ENCODE data around the gene SMIM41. TPM values are rescaled to one million over a fixed set of nuclear protein-coding genes. Genes with fewer than 3 reads are reported as not detected.
"Not testable (repeated sequence)": the region's sequence is repeated elsewhere in the genome, so short reads cannot be mapped to it uniquely, and the experiment has no call there.

The SMIM41 gene
- total and polyA plus RNA-seq, 5 donors, result 0.31 to 0.95 (median 0.53) TPM; not detected in 1

GRCh38 chr12:52089491-52089890, 10.0 kb downstream of the SMIM41 start:
- no peak overlapping the region for H3K27ac ChIP-seq (ENCODE audit: low read length)
- intact Hi-C loops (cut with DNase I), result no loop called here
- no peak for ATAC-seq

DNA sequence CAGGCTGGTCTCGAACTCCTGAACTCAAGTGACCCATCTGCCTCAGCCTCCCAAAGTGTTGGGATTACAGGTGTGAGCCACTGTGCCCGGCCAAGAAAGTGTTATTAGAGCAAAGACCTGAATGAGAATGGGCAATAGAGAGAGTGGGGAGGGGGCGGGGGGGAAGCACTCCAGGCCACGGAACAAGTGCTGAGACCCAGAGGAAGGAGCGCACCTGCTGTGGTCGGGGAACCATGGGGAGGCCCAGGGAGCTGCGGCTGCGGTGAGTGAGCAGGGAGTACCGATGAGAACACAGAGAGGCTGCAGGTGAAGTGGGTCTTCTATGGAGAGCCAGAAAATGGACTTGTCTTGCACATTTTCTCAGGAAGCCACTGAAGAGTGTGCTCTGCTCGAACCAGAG, 10.8 kb downstream of the SMIM41 start:
- 74% methylated on average over 10 of the region's 10 CpGs for WGBS
- H3K27me3 ChIP-seq (ENCODE audit: control insufficient read depth, insufficient read depth), result no peaks in the 10 kb centered on the region
- H3K27ac ChIP-seq (ENCODE audit: low read length), result no peak overlapping the region
- intact Hi-C loops (cut with DNase I), result no loop called here
- ATAC-seq (no peak), DNase-seq (no peak)
- H3K9me3 ChIP-seq (ENCODE audit: control insufficient read depth, low read length), result peaks cover 3% of the 10 kb centered on the region
- H3K4me3 ChIP-seq (ENCODE audit: low read length), result no peak overlapping the region
- H3K4me1 ChIP-seq (ENCODE audit: control insufficient read depth, insufficient read depth, low read length), result no peaks in the 10 kb centered on the region

More at GRCh38 chr12:52089491-52089890, 10.0 kb downstream of the SMIM41 start:
- Histone ChIP-seq H3K4me1 (ENCODE audit: control insufficient read depth, insufficient read depth, low read length) (no peaks in the 10 kb centered on the region), H3K9me3 (ENCODE audit: control insufficient read depth, low read length) (peaks cover 2% of the 10 kb centered on the region), H3K4me3 (ENCODE audit: low read length) (no peak overlapping the region), H3K27me3 (ENCODE audit: control insufficient read depth, insufficient read depth) (no peaks in the 10 kb centered on the region)
- DNase-seq, result no peak
- WGBS, result 83% methylated on average over 11 of the region's 11 CpGs

GRCh38 chr12:52091061-52091460, 11.6 kb downstream of the SMIM41 start:
- H3K27ac ChIP-seq (ENCODE audit: low read length), result no peak overlapping the region
- DNase-seq (no peak), ATAC-seq (no peak)
- H3K4me3 ChIP-seq (ENCODE audit: low read length), result no peak overlapping the region
- intact Hi-C loops (cut with DNase I), result no loop called here
- no peaks in the 10 kb centered on the region for H3K27me3 ChIP-seq (ENCODE audit: control insufficient read depth, insufficient read depth)
- peaks cover 3% of the 10 kb centered on the region for H3K9me3 ChIP-seq (ENCODE audit: control insufficient read depth, low read length)
- 19% methylated on average over 3 of the region's 3 CpGs for WGBS
- no peaks in the 10 kb centered on the region for H3K4me1 ChIP-seq (ENCODE audit: control insufficient read depth, insufficient read depth, low read length)

- no peak for ATAC-seq
- Histone ChIP-seq H3K4me1 (ENCODE audit: control insufficient read depth, insufficient read depth, low read length) (no peaks in the 10 kb centered on the region), H3K27ac (ENCODE audit: low read length) (no peak overlapping the region), H3K27me3 (ENCODE audit: control insufficient read depth, insufficient read depth) (no peaks in the 10 kb centered on the region), H3K4me3 (ENCODE audit: low read length) (no peak overlapping the region), H3K9me3 (ENCODE audit: control insufficient read depth, low read length) (peaks cover 3% of the 10 kb centered on the region)
- DNase-seq, result no peak
- intact Hi-C loops (cut with DNase I), result no loop called here
- 77% methylated on average over 8 of the region's 8 CpGs for WGBS
These were observed 12.4 kb downstream of the SMIM41 start for GRCh38 chr12:52091869-52092268.

GRCh38 chr12:52093346-52093745, 13.8 kb downstream of the SMIM41 start:
- Histone ChIP-seq H3K27ac (ENCODE audit: low read length) (no peak overlapping the region), H3K4me1 (ENCODE audit: control insufficient read depth, insufficient read depth, low read length) (no peaks in the 10 kb centered on the region), H3K27me3 (ENCODE audit: control insufficient read depth, insufficient read depth) (no peaks in the 10 kb centered on the region), H3K4me3 (ENCODE audit: low read length) (no peak overlapping the region), H3K9me3 (ENCODE audit: control insufficient read depth, low read length) (peaks cover 3% of the 10 kb centered on the region)
- ATAC-seq, result no peak
- no peak for DNase-seq
- 85% methylated on average over 7 of the region's 7 CpGs for WGBS
- intact Hi-C loops (cut with DNase I), result no loop called here

GRCh38 chr12:52096332-52097044, 17.0 kb downstream of the SMIM41 start:
- ATAC-seq, result no peak
- 92% methylated on average over 15 of the region's 15 CpGs for WGBS
- Histone ChIP-seq H3K9me3 (ENCODE audit: control insufficient read depth, low read length) (peaks cover 3% of the 10 kb centered on the region), H3K27me3 (ENCODE audit: control insufficient read depth, insufficient read depth) (no peaks in the 10 kb centered on the region), H3K4me3 (ENCODE audit: low read length) (no peak overlapping the region), H3K27ac (ENCODE audit: low read length) (no peak overlapping the region), H3K4me1 (ENCODE audit: control insufficient read depth, insufficient read depth, low read length) (no peaks in the 10 kb centered on the region)
- DNase-seq, result no peak
- intact Hi-C loops (cut with DNase I), result no loop called here

DNA sequence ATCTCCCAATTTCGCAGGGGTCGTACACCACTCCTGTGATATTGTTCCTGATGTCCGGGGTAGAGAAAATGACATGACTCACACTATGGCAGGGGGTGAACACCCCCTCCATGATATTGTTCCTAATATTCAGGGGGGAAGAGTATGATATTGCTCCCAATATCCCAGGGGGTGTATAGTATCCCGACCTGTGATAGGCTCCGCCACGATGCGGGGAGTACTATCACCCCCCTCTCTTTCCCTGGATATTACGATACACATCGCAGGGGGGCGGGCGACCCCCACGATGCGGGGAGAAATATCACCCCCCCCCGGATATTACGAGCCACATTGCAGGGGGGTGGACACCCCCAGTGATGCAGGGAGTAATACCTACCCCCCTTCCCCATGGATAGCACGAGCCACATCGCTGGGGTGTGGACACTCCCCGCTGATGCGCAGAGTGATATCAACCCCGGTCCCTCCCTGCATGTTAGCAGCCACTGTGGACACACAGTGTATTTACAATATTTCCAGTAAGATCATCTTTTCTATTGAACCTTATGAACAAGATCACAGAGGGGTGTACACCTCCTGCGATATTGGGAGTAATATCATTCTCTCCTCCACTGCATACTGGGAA, 17.7 kb downstream of the SMIM41 start:
- H3K9me3 ChIP-seq (ENCODE audit: control insufficient read depth, low read length), result peaks cover 3% of the 10 kb centered on the region
- H3K27ac ChIP-seq (ENCODE audit: low read length), result no peak overlapping the region
- intact Hi-C loops (cut with DNase I), result no loop called here
- 85% methylated on average over 21 of the region's 21 CpGs for WGBS
- ATAC-seq, result no peak
- DNase-seq, result no peak
- no peak overlapping the region for H3K4me3 ChIP-seq (ENCODE audit: low read length)
- H3K27me3 ChIP-seq (ENCODE audit: control insufficient read depth, insufficient read depth), result no peaks in the 10 kb centered on the region
- no peaks in the 10 kb centered on the region for H3K4me1 ChIP-seq (ENCODE audit: control insufficient read depth, insufficient read depth, low read length)

DNA sequence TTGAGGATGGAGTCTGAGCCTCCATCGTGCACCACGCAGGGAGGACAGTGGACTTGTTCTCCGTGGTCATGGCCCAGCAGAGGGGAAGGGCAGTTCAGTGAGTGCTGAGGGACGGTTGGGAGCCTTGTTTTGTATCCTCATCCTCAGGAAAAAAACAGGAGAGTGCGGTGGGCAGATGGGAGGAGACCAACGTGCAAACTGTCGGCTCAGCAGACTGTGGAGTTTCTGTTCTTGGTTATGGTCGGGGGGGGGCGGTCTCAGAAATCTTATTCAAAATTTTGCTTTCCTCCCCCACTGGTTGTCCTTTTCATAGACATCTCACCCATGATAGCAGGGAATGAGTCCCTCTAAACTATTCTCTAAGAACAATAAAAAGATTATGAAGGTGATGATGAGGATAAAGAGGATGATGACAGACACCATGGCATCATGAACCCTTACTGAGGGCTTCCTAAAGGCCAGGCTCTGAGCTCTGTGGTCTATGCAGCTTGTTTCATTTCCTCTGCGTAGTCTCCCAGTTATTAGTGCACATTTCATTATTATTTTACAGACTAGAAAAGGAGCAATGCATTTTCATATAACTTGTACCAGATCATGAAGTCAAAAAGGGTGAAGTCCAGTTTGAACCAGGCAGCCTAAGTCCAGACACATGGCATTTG, 25.1 kb downstream of the SMIM41 start:
- H3K4me3 ChIP-seq (ENCODE audit: low read length); H3K4me1 ChIP-seq (ENCODE audit: control insufficient read depth, insufficient read depth, low read length); intact Hi-C loops (cut with DNase I); H3K9me3 ChIP-seq (ENCODE audit: control insufficient read depth, low read length); ATAC-seq; H3K27me3 ChIP-seq (ENCODE audit: control insufficient read depth, insufficient read depth); H3K27ac ChIP-seq (ENCODE audit: low read length); DNase-seq: not testable (repeated sequence)
- WGBS, result 61% methylated on average over 10 of the region's 10 CpGs

GRCh38 chr12:52116222-52117125, 37.0 kb downstream of the SMIM41 start:
- intact Hi-C loops (cut with DNase I); H3K9me3 ChIP-seq (ENCODE audit: control insufficient read depth, low read length); H3K4me3 ChIP-seq (ENCODE audit: low read length); H3K4me1 ChIP-seq (ENCODE audit: control insufficient read depth, insufficient read depth, low read length); H3K27ac ChIP-seq (ENCODE audit: low read length); ATAC-seq; DNase-seq; H3K27me3 ChIP-seq (ENCODE audit: control insufficient read depth, insufficient read depth): not testable (repeated sequence)
- WGBS, result 64% methylated on average over 18 of the region's 18 CpGs

- intact Hi-C loops (cut with DNase I); H3K9me3 ChIP-seq (ENCODE audit: control insufficient read depth, low read length); H3K27me3 ChIP-seq (ENCODE audit: control insufficient read depth, insufficient read depth); H3K27ac ChIP-seq (ENCODE audit: low read length); H3K4me1 ChIP-seq (ENCODE audit: control insufficient read depth, insufficient read depth, low read length); H3K4me3 ChIP-seq (ENCODE audit: low read length); ATAC-seq; DNase-seq: not testable (repeated sequence)
- 88% methylated on average over 20 of the region's 20 CpGs for WGBS
These were observed 38.4 kb downstream of the SMIM41 start for GRCh38 chr12:52117806-52118475.

Measured in right cardiac atrium (tissue), 5 donors.